HG03378 (cell line): ENCODE measurements around the gene MLXIPL.
"Not testable (repeated sequence)": the region's sequence is repeated elsewhere in the genome, so short reads cannot be mapped to it uniquely, and the experiment has no call there.

ENCODE experiments used
- ATAC-seq: cut with Tn5 transposase; IDR thresholded peaks from one replicate; pipeline ENCODE4 v1.9.1; 2021; ENCODE audit warnings: mild to moderate bottlenecking, moderate library complexity; ENCODE audit not compliant: unreplicated experiment

Gene MLXIPL

GRCh38 chr7:73582664-73583202 lies 41.6 kb downstream of the MLXIPL start:
- no peak for ATAC-seq

DNA sequence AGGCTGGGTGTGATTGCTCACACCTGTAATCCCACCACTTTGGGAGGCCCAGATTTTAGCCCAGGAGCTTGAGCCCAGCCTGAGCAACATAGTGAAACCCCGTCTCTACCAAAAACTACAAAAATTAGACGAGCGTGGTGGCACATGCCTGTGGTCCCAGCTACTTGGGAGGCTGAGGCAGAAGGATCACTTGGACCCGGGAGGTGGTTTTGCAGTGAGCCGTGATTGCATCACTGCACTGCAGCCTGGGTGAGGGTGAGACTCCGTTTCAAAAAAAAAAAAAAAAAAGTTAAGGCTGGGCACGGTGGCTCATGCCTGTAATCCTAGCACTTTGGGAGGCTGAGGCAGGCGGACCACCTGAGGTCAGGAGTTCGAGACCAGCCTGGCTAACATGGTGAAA lies 43.3 kb downstream of the MLXIPL start:
- ATAC-seq = not testable (repeated sequence)

DNA sequence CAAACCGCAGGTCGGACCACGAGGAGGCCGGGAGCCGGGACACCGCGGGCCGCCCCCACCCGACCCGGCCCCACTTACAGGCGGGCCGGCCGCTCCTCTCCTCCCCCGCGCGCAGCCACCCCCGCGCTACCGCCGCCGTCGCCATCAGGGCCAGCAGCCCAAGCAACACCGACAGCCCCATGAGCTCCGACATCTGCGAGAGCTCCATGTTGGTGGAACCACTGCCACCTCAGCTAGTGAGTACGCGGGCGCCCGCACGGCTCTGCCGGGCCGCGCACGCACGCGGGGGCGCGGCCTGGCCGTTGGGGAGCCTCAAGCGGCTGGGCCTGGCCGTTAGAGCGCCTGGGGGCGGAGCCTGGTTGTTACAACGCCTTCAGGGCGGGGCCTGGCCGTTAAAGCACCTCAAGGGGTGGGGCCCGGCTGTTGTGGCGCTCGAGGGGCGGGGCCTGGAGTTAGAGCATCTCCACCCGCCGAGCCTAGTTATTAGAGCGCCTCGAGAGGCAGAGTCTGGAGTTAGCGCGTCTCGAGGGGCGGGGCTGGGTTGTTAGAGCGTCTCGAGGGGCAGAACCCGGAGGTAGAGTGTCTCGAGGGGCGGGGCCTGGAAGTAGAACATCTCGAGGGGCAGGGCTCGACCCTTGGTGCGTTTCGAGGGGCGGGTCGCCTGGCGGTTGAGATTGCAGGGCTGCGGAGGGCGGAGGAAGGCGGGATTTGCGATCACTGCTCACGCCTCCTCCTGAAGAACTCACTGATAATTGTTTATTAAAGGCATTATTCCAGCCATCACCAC lies 45.8 kb downstream of the MLXIPL start, which contains the start of gene TBL2:
Gene TBL2 (minus strand): TSS at position 238 of the 787 bp plus-strand sequence. CDS start 30 bp downstream, at position 208.
- ATAC-seq = peak; percentile 79

DNA sequence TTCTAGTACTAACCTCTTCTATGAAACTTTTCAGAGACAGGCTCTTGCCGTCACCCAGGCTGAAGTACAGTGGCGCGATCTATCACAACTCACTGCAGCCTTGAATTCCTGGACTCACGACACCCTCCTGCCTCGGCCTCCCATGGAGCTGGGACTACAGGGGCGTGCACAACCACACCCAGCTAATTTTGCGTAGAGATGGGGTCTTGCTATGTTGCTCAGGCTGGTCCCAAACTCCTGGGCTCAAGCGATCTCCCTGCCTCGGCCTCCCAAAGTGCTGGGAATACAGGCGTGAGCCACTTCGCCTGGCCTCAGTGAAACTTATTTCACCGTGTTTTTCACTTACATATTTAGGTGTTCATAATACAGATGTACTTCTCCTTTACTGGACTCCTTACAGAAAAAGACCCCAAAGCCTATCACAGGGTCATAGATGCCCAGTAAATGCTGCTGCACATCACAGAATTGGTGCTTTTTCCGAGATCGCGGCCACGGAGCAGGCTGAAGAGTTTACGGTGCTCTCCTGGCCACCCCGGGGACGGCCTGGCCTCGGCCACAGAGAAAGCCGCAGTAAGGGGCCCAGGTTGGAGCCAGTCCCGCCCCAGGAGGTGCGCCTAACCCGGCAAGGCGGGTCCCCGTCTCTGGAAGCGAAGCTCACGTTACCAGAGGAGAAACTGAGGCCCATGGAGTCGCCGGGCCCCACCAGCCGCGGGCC lies 46.5 kb downstream of the MLXIPL start:
- ATAC-seq = peak; percentile 12

DNA sequence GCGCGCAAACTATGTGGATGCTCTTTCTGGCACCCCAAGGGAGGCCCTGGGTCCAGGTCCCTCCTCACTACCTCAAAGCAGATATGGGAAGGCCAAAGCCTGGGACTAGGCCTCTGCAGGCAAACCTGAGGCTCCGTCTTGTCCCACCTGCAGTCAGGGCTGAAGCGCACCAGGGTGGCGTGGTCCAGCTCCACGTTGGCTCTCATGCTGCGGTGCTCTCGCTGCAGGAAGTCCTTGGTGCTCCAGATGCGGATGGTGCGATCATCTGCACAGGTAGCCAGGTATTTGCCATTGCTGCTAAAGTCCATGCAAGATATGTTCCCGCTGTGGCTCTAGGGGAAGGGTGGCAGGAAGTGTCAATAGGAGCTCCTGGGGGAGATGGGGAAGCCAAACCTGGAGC lies 50.5 kb downstream of the MLXIPL start:
- ATAC-seq = no peak

DNA sequence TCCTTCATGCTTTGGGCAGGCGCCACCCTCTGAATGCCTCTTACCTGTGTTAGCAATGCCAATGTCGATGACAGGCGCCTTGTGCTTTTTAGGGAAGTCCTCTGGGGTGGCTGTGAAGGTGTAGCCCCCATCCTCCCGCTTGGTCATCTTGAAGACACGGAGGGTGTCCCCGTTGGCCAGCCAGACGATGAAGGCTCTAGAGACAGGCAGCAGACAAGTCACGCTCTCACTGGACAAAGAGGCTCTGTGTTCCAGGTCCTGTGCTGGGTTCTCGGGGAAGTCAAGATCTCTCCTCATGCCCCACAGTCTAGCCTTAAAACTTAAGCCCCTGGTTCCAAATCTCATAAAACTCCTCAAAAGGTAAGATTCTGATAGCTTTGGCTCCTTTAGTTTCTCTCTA lies 51.0 kb downstream of the MLXIPL start:
- no peak for ATAC-seq

GRCh38 chr7:73572767-73573186 lies 51.5 kb downstream of the MLXIPL start:
- no peak for ATAC-seq

- no peak for ATAC-seq
Measured at GRCh38 chr7:73570977-73571376, 53.3 kb downstream of the MLXIPL start.

GRCh38 chr7:73570521-73570920 lies 53.8 kb downstream of the MLXIPL start:
- no peak for ATAC-seq

DNA sequence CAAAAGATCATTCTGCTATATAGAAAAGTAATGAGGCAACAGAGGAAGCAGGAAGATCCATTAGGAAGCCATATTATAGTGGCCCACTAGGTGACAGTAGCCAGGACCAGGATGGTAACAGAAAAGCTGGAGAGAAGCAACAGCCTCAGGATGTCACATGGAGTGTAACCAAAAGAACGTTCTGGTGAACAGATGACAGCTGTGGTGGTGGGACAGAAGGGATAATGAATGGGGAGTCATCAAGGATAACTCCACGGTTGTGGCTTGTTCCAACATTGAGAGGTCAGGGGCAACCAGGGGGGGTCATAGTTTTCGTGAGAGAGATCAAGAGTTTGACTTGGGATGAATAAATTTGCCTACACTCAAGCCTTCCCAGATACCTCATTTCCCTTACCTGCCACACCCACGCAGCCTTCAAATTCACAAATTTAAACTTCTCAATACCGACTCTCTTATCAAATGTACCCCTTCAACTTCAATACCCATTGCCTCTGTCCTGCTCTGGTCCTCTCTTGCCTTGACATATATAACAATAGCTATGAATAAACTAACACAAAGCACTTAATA lies 55.2 kb downstream of the MLXIPL start:
- no peak for ATAC-seq

DNA sequence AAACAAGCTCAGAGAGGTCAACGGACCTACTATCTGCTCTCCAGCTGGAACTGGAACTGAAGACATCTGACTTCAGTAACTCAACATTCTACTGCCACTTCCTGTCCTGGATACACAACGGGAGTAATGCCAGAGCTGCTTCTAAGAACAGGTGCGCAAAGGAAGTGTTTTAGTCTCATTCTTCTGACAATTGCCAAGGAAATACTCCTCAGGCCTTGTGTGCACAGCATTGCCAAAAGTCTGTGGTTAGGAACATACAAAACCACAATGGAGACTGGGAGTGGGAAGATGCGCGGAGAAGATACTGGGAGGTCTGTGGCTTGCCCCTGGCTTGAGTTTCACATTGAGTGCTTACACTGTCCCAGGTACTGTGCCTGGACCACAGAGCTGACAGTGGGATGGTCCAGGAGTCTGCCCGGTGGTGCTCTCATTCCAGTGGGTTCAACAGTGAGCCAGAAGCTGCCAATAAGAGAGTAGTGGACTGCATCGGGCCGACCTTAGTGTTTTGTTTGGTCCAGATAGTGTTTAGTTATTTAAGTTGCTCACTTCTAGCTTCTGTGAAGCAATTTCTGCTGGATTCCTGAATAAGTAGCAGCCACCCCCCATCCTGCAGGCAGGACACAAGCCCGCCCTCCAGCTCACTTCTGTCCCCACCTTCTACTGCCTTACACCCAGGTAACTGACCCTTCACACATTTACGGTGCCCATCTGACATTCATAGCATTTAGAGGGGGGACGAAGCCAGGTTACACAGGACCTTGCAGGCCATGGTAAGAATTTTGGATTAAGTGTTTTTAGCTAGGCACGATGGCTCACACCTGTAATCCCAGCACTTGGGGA lies 56.3 kb downstream of the MLXIPL start:
- no peak for ATAC-seq

GRCh38 chr7:73567140-73567539 lies 57.2 kb downstream of the MLXIPL start:
- ATAC-seq = no peak

DNA sequence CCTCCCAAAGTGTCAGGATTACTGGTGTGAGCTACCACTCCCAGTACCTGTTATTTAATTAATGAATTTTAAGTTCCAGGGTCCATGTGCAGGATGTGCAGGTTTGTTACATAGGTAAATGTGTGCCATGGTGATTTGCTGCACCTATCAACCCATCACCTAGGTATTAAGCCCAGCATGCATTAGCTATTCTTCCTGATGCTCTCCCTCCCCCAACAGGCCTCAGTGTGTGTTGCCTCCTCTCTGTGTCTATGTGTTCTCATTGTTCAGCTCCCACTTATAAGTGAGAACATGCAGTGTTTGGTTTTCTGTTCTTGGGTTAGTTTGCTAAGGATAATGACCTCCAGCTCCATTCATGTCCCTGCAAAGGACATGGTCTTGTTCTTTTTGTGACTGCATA lies 57.9 kb downstream of the MLXIPL start:
- not testable (repeated sequence) for ATAC-seq

GRCh38 chr7:73565675-73566340 lies 58.5 kb downstream of the MLXIPL start:
- no peak for ATAC-seq

- no peak for ATAC-seq
Measured at GRCh38 chr7:73560109-73560835, 64.0 kb downstream of the MLXIPL start.

DNA sequence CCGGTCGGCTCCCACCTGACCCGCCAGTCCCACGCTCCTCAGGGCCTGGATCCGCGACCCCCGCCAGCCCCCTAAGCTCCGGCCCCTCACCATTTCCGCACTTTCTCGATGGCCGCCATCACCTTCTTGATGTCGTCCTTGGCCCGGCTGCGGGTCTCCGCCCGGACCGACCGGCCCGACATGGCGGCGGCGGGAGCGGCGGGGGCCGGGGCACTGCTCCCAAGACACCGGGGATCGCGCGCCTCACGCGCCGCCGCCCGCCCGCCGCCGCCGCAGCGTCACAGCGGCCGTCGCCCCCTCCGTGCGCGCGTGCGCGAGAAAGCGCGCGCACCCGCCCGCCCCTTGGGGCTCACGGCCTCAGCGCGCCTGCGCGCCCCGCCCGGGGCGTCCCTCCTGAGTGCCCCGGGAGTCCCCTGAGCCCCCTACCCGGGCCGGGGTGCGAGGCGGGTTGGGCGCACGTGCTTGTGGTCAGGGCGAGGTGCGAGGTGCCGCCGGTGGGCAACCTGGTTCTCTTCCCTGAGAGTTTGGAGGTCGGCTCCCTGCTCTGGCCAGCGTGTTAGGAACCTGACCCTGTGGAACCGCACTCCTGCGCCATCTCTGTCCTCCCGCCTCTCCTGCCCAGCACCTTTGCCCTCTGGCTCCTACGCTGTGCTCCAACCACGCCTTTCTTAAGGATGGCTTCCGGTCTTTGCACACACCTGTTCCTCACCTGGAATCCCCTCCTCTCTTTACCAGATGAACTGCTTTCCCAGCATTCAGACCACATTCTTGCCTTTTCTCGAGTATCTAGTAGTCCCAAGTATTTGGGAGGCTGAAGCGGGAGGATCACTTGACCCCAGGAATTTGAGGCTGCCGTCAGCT lies 66.7 kb downstream of the MLXIPL start, which contains the start of gene BCL7B:
Gene BCL7B (minus strand): TSS at position 294 of the 861 bp plus-strand sequence. CDS start 112 bp downstream, at position 182.
- no peak for ATAC-seq

DNA sequence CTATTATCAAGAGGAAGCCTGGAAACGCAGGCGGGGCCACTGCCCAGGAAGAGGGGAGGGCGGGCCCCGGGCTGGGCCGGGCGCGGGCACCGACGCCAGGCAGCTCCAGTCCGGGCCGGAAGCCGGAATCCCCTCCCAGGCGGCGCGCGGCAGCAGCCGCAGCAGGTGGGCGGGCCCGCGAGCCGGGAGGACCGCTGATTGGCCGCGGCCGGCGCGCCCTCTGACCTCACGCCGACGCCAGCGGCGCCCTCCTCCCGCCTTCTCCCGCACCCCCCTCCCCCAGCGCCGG lies 67.3 kb downstream of the MLXIPL start:
- peak; percentile 57 for ATAC-seq
